ENCODE data around the gene COLEC12.

The COLEC12 gene

DNA sequence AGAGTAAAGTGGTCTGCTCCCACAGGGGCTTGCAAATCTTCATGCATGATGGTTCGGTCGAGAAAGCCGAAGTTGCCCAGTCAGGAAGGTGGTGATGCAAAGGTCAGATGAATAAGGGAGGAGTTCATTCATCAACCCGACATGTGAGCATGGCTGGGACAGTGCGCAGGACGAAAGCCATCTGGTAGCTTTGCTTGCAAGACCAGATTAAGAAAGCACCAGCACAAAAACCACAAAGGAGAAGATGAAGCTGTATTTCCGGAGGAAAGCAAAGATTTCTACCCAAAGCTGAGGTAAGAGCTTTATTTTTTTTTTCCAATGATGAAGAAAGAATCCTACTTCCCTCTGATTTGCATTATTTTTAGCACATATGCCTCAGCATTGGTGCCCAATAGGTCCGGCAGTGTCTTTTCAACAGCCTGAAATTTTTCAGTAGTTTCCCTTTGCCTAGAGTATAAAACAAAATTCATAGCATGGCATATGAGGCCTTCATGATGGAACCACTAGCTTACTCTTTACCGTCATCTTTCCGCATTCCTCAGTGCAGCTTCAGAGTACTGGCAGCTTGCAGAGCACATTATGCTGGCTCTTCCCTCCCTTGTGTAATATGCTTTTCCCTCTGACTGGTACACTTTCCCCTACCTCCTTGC lies 120.7 kb downstream of the COLEC12 start:
- TF ChIP-seq, protein P1, sequence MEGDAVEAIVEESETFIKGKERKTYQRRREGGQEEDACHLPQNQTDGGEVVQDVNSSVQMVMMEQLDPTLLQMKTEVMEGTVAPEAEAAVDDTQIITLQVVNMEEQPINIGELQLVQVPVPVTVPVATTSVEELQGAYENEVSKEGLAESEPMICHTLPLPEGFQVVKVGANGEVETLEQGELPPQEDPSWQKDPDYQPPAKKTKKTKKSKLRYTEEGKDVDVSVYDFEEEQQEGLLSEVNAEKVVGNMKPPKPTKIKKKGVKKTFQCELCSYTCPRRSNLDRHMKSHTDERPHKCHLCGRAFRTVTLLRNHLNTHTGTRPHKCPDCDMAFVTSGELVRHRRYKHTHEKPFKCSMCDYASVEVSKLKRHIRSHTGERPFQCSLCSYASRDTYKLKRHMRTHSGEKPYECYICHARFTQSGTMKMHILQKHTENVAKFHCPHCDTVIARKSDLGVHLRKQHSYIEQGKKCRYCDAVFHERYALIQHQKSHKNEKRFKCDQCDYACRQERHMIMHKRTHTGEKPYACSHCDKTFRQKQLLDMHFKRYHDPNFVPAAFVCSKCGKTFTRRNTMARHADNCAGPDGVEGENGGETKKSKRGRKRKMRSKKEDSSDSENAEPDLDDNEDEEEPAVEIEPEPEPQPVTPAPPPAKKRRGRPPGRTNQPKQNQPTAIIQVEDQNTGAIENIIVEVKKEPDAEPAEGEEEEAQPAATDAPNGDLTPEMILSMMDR (IDR thresholded peaks at IDR 0.05; ENCODE audit: control insufficient read depth, insufficient read depth, low read depth, low read length, missing control alignments) = no peak
- no peak for DNase-seq (ENCODE audit: low read depth)

DNA sequence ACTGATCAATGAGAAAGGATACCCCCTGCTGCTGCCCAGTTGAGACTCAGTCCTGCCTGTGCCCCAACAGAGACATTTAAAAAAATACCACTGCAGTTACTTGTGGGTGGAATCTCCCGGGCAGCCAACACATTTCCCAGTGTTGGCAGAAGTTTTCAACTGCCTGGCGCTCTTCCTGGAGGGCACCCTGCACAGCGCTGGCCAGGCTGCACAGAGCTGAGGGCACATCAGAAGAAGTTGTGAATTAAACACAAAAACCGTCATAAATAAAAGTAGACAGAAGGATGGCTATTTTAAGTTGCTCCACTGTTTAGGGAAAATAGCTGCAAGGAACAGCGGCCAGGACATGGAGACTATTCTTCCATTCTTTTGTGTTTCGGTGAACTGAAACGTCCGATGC lies 122.4 kb downstream of the COLEC12 start:
- TF ChIP-seq, protein P1 (IDR thresholded peaks at IDR 0.05; ENCODE audit: control insufficient read depth, insufficient read depth, low read depth, low read length, missing control alignments) = no peak
- no peak for DNase-seq (ENCODE audit: low read depth)
- no peak overlapping the region for H3K4me3 ChIP-seq (ENCODE audit: control insufficient read depth, low read depth, low read length)

More for the DNA sequence above, 120.7 kb downstream of the COLEC12 start:
- no peak overlapping the region for H3K4me3 ChIP-seq (ENCODE audit: control insufficient read depth, low read depth, low read length)

DNA sequence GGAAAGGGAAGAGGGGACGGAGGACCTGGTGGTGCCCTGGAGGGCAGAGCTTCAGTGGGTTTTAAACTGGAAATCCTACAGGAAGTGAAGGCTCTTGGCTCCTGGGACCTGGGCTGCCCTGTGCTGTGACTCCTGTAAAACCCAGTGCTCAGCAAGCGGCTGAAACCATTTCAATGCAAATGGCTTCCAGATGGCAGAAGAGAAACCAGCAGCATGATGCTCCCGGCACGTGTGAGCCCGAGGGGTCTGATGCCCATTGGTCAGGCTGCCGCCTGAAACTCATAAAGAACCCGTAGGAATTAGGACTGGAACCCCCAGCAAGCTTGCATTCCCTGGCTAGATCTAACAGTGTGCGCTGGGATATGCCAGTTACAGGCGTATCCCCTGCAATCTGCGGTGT lies 123.4 kb downstream of the COLEC12 start:
- DNase-seq (ENCODE audit: low read depth) = no peak
- TF ChIP-seq, protein P1 (IDR thresholded peaks at IDR 0.05; ENCODE audit: control insufficient read depth, insufficient read depth, low read depth, low read length, missing control alignments) = no peak
- no peak overlapping the region for H3K4me3 ChIP-seq (ENCODE audit: control insufficient read depth, low read depth, low read length)

DNA sequence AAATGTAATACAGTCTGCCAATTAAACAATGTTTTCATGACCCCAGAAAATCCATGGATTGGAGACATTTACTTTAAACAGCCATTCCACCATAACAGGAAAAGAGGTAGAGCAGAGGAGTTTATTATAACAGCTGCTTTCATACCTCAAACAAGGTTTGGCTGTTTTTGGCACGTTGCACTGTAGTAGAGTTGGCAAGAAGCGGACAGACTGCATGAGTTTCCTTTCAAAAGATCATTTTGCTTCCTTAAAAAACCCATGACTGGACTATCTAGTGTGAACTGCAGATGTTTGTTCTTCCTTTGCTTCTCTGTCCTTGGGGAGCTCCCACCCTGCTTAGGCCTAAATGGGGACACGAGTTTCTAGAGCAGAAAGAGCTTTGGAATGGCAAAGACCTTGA lies 124.2 kb downstream of the COLEC12 start:
- no peak for DNase-seq (ENCODE audit: low read depth)
- H3K4me3 ChIP-seq (ENCODE audit: control insufficient read depth, low read depth, low read length) = no peak overlapping the region
- TF ChIP-seq, protein P1 (IDR thresholded peaks at IDR 0.05; ENCODE audit: control insufficient read depth, insufficient read depth, low read depth, low read length, missing control alignments) = no peak

DNA sequence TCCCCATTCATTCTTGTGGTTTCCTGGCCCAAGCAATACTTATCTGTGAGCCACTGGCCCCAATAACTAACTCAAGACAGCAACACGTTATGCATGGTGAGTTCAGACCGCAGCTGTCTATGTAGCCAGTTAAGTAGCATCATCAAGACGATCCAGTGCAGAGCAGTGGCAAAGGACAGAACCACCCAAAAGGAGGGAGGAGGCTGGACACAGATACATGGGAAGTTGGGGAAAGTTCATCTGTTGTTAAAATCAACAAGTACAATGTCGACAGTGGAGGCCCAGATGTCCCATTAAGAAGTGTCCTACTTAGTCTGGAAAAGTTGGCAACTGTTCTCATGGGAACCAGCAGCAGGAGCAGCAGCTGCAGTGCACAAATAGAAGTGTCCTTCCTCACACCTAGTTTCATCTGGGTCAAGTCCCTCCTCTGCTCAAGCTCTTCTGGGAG lies 125.8 kb downstream of the COLEC12 start:
- no peak for DNase-seq (ENCODE audit: low read depth)
- H3K4me3 ChIP-seq (ENCODE audit: control insufficient read depth, low read depth, low read length) = no peak overlapping the region
- TF ChIP-seq, protein P1 (IDR thresholded peaks at IDR 0.05; ENCODE audit: control insufficient read depth, insufficient read depth, low read depth, low read length, missing control alignments) = no peak

DNA sequence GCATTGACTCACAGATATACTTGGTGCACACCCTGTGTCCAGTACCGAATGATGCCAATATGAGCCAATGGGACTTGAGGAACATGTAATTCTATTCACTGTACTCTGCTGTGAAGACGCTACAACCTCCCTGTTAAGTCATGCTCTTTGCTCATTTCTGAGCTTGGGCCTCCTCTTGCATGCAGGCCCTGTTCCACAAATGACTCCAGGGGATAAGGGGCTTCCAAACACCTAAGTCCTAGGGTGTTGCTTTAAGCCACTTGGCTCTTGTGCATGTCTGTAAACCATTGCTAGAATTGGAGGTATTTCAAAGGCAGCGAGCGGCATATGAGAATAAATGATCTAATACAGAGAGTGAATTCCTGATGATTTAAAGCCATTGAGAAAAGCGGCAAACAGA lies 126.7 kb downstream of the COLEC12 start:
- no peak overlapping the region for H3K4me3 ChIP-seq (ENCODE audit: control insufficient read depth, low read depth, low read length)
- DNase-seq (ENCODE audit: low read depth) = no peak
- TF ChIP-seq, protein P1 (IDR thresholded peaks at IDR 0.05; ENCODE audit: control insufficient read depth, insufficient read depth, low read depth, low read length, missing control alignments) = no peak
